Measurements from ENCODE around the gene FAM193B.

- TF ChIP-seq EZH2 (IDR thresholded peaks at IDR 0.05; ENCODE audit: borderline replicate concordance, insufficient read depth, low read depth, low read length, poor library complexity, severe bottlenecking) (no peak), CTCF (IDR thresholded peaks at IDR 0.05) (no peak)
Observed at GRCh38 chr5:177550122-177550521, 4.2 kb downstream of the FAM193B start.
